Neural progenitor cell (in vitro differentiated cells): ENCODE measurements around the gene NAP1L4.

Experiments used
- EZH2 ChIP-seq: fragments of 200-600 bp; sonication (generic); IDR thresholded peaks from 2 replicates; pipeline ENCODE4 v1.6.1; 2017; ENCODE audit warnings: antibody characterized with exemption, mild to moderate bottlenecking, moderate library complexity
- EZH2phosphoT487 ChIP-seq: fragments of 200-600 bp; sonication (generic); IDR thresholded peaks from 2 replicates; pipeline ENCODE4 v1.6.1; 2017; ENCODE audit warnings: antibody characterized with exemption
- TF ChIP-seq, protein P1 (sequence below): fragments of 200-600 bp; sonication (generic); IDR thresholded peaks from 2 replicates; pipeline ENCODE4 v1.5.1; 2017; ENCODE audit warnings: antibody characterized with exemption, mild to moderate bottlenecking

DNA sequence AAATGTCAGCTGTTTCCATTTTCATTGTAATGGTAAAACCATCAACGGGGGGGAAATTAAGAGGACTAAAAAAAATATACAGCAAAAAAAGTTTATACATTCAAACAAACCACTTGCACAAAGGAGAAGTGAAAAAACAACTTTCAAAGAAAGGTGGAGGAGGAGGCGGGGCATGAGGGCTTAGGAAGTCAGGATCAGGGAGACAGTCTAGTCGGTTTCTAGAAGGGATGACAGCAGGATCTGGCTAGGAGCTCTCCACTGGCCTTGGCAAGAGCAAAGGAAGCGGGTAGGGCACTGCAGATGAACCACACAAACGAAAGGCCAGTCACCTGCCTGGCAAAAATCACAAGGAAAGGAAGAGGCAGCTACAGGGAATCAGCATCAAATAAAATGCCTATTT, 31.0 kb downstream of the NAP1L4 start:
- TF ChIP-seq EZH2, result no peak
- TF ChIP-seq, protein P1, sequence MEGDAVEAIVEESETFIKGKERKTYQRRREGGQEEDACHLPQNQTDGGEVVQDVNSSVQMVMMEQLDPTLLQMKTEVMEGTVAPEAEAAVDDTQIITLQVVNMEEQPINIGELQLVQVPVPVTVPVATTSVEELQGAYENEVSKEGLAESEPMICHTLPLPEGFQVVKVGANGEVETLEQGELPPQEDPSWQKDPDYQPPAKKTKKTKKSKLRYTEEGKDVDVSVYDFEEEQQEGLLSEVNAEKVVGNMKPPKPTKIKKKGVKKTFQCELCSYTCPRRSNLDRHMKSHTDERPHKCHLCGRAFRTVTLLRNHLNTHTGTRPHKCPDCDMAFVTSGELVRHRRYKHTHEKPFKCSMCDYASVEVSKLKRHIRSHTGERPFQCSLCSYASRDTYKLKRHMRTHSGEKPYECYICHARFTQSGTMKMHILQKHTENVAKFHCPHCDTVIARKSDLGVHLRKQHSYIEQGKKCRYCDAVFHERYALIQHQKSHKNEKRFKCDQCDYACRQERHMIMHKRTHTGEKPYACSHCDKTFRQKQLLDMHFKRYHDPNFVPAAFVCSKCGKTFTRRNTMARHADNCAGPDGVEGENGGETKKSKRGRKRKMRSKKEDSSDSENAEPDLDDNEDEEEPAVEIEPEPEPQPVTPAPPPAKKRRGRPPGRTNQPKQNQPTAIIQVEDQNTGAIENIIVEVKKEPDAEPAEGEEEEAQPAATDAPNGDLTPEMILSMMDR, result no peak
- no peak for TF ChIP-seq EZH2phosphoT487
